Fibroblast of lung (primary cell): ENCODE data around the gene MMRN1. TPM values are rescaled to one million over a fixed set of nuclear protein-coding genes. Genes with fewer than 3 reads are reported as not detected.

Experiments
- DNase-seq, 2 donors: peaks; one replicate each; pipeline versions ENCODE4 v3.0.0 to v3.0.0-alpha.2; 2010; ENCODE audit warnings: low read depth in 2 of 2
- H2AFZ ChIP-seq: 2 replicates; pipeline ENCODE4 v1.5.1; 2012; ENCODE audit warnings: low read length, control low read depth, inconsistent platforms
- H3K27ac ChIP-seq: 2 replicates; pipeline ENCODE4 v1.5.1; 2011; ENCODE audit warnings: low read length, control low read depth; ENCODE audit not compliant: insufficient read depth
- H3K27me3 ChIP-seq: 2 replicates; pipeline ENCODE4 v1.5.1; 2011; ENCODE audit warnings: mild to moderate bottlenecking, low read length; ENCODE audit not compliant: control insufficient read depth, insufficient read depth
- H3K36me3 ChIP-seq: 2 replicates; pipeline ENCODE4 v1.5.1; 2011; ENCODE audit warnings: low read length; ENCODE audit not compliant: control insufficient read depth, insufficient read depth
- H3K4me1 ChIP-seq: 2 replicates; pipeline ENCODE4 v1.5.1; 2011; ENCODE audit warnings: low read length; ENCODE audit not compliant: control insufficient read depth, insufficient read depth; ENCODE audit errors: extremely low read depth
- H3K4me2 ChIP-seq: 2 replicates; pipeline ENCODE4 v1.5.1; 2011; ENCODE audit warnings: low read length, control low read depth; ENCODE audit not compliant: insufficient read depth; ENCODE audit errors: extremely low read depth
- H3K4me3 ChIP-seq, 4 experiments: fragments of 200-600 bp in 1 of 4; sonication (generic) in 1 of 4; replicated peaks in 1 of 4; 2 replicates each; pipeline ENCODE4 v1.5.1; 2011 to 2016; ENCODE audit warnings: low read length in 4 of 4, low read depth in 3 of 4, mild to moderate bottlenecking in 3 of 4, control low read depth in 2 of 4, inconsistent platforms in 1 of 4, mixed read lengths in 1 of 4; ENCODE audit not compliant: insufficient read depth in 1 of 4; ENCODE audit errors: control extremely low read depth in 1 of 4
- H3K79me2 ChIP-seq: 2 replicates; pipeline ENCODE4 v1.5.1; 2012; ENCODE audit warnings: mild to moderate bottlenecking, low read length, inconsistent platforms; ENCODE audit not compliant: control insufficient read depth, insufficient read depth
- H3K9ac ChIP-seq: 2 replicates; pipeline ENCODE4 v1.5.1; 2011; ENCODE audit warnings: mild to moderate bottlenecking, low read length, control low read depth; ENCODE audit not compliant: insufficient read depth
- H3K9me3 ChIP-seq: 2 replicates; pipeline ENCODE4 v1.5.1; 2012; ENCODE audit warnings: low read depth, low read length; ENCODE audit not compliant: control insufficient read depth, insufficient read depth
- H4K20me1 ChIP-seq: 2 replicates; pipeline ENCODE4 v1.5.1; 2011; ENCODE audit warnings: low read length; ENCODE audit not compliant: control insufficient read depth, insufficient read depth; ENCODE audit errors: extremely low read depth
- CTCF ChIP-seq, 2 donors: IDR thresholded peaks in 1 of 2; conservative IDR thresholded peaks in 1 of 2; 1 replicate in 1 of 2; 2 replicates in 1 of 2; pipeline ENCODE4 v1.5.1; 2011 to 2012; ENCODE audit warnings: low read length in 2 of 2, control low read depth in 1 of 2, inconsistent platforms in 1 of 2, low read depth in 1 of 2, mild to moderate bottlenecking in 1 of 2
- EZH2 ChIP-seq: IDR thresholded peaks from 2 replicates; pipeline ENCODE4 v1.5.1; 2012; ENCODE audit warnings: low read length, control low read depth, mild to moderate bottlenecking; ENCODE audit errors: missing control alignments
- polyA plus RNA-seq, 2 donors: library from polyadenylated mRNA; depleted of rRNA in 1 of 2; stranded (reverse) in 1 of 2; unstranded in 1 of 2; fragments of >200 nt; gene quantifications; 2 replicates each; pipeline ENCODE4 v1.2.1, GENCODE V29; 2011 to 2012; ENCODE audit warnings: missing spikeins in 1 of 2
- total RNA-seq: library from RNA; depleted of rRNA; stranded (reverse); fragments of >200 nt; gene quantifications from 2 replicates; pipeline ENCODE4 v1.2.1, GENCODE V29; 2014

MMRN1 gene
- total and polyA plus RNA-seq, 2 donors (not counting 1 experiment from before 2014, with no cell fraction given): under 0.01 TPM; not detected in 1

- no peaks in the 10 kb centered on the region for H3K9me3 ChIP-seq
- H3K4me3 ChIP-seq: no peak overlapping the region
- no peaks in the 10 kb centered on the region for H3K79me2 ChIP-seq
- no peak for TF ChIP-seq EZH2
- TF ChIP-seq CTCF (conservative IDR thresholded peaks at IDR 0.05 in 1 of 2, IDR thresholded peaks at IDR 0.05 in 1 of 2; ENCODE audit: low read depth in 1 of 2, low read length in 2 of 2): no peak
- H3K9ac ChIP-seq: no peak overlapping the region
- no peak for DNase-seq
- H3K4me1 ChIP-seq: no peaks in the 10 kb centered on the region
- H3K4me2 ChIP-seq: no peak overlapping the region
- H3K36me3 ChIP-seq: no peaks in the 10 kb centered on the region
- no peaks in the 10 kb centered on the region for H4K20me1 ChIP-seq
- no peaks in the 10 kb centered on the region for H3K27me3 ChIP-seq
- H2AFZ ChIP-seq: no peak overlapping the region
- H3K27ac ChIP-seq: no peak overlapping the region
Observed at GRCh38 chr4:89913623-89914022, 19.0 kb downstream of the MMRN1 start.

GRCh38 chr4:89914609-89915550 is 20.2 kb downstream of the MMRN1 start:
- Histone ChIP-seq H3K27me3 (no peaks in the 10 kb centered on the region), H3K27ac (no peak overlapping the region), H3K79me2 (no peaks in the 10 kb centered on the region), H3K4me2 (no peak overlapping the region), H3K4me1 (no peaks in the 10 kb centered on the region), H3K9ac (no peak overlapping the region), H3K4me3 (no peak overlapping the region), H4K20me1 (no peaks in the 10 kb centered on the region), H2AFZ (no peak overlapping the region), H3K36me3 (no peaks in the 10 kb centered on the region), H3K9me3 (no peaks in the 10 kb centered on the region)
- no peak for TF ChIP-seq EZH2
- peak in 1 of 2 donors; percentile 12 for DNase-seq

DNA sequence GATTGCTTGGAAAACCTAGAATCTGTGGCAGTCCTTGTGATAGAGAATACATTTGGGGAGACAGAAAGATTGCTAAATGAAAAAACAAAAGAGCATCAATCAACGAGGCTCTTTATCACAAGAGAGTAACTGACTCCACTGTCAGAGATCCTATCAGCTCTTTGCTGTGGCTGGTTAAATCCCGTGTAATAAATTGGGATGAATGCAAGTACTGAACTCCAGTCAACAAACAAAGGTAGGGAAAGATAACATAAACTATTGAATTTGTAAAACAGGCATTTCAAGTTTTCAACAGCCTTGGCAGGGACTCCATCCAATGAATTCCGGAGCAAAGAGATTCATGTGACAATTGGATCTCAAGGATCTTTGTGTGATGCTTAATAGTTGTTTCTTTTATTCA is 21.3 kb downstream of the MMRN1 start:
- no peak for DNase-seq
- Histone ChIP-seq H3K27me3 (no peaks in the 10 kb centered on the region), H3K36me3 (no peaks in the 10 kb centered on the region), H4K20me1 (no peaks in the 10 kb centered on the region), H2AFZ (no peak overlapping the region), H3K27ac (no peak overlapping the region), H3K9ac (no peak overlapping the region), H3K4me2 (no peak overlapping the region), H3K4me3 (no peak overlapping the region), H3K79me2 (no peaks in the 10 kb centered on the region), H3K9me3 (no peaks in the 10 kb centered on the region), H3K4me1 (no peaks in the 10 kb centered on the region)
- no peak for TF ChIP-seq EZH2
- TF ChIP-seq CTCF (conservative IDR thresholded peaks at IDR 0.05 in 1 of 2, IDR thresholded peaks at IDR 0.05 in 1 of 2; ENCODE audit: low read depth in 1 of 2, low read length in 2 of 2): no peak
